SK-N-SH (cell line): ENCODE data around the gene ABR. TPM values are rescaled to one million over a fixed set of nuclear protein-coding genes. Genes with fewer than 3 reads are reported as not detected.

ENCODE experiments used
- CTCF ChIA-PET: fragments of 300-600, 350-600 bp; formaldehyde crosslinking; extraction: SDS; loops from one replicate; lab custom pipeline; 2021; lab: Yijun Ruan, JAX
- POLR2A ChIA-PET: fragments of 350-600 bp; sonication (Branson Sonifier 250); formaldehyde crosslinking; extraction: SDS; loops from one replicate; lab custom pipeline; 2020; ENCODE audit warnings: antibody characterized with exemption, inconsistent platforms; lab: Yijun Ruan, JAX
- DNase-seq: peaks from one replicate; pipeline ENCODE4 v3.0.0; 2012
- H2AFZ ChIP-seq: fragments of 200-600 bp; sonication (generic); 2 replicates; pipeline ENCODE4 v1.8.1; 2016; ENCODE audit warnings: antibody characterized with exemption, mild to moderate bottlenecking, low read depth
- H3F3A ChIP-seq: fragments of 200-600 bp; sonication (generic); replicated peaks from 2 replicates; pipeline ENCODE3; 2016; ENCODE audit warnings: antibody characterized with exemption, mild to moderate bottlenecking; ENCODE audit not compliant: insufficient read depth
- H3K27ac ChIP-seq, 2 experiments: fragments of 200-500 bp in 1 of 2; fragments of 200-600 bp in 1 of 2; sonication (Bioruptor generic) in 1 of 2; sonication (generic), shearing (Covaris generic) in 1 of 2; 2 replicates each; pipeline versions ENCODE4 v1.5.1 to v1.6.1; 2014 to 2016; ENCODE audit warnings: low read depth in 2 of 2, inconsistent platforms in 1 of 2, low read length in 1 of 2, mild to moderate bottlenecking in 1 of 2, mixed read lengths in 1 of 2
- H3K27me3 ChIP-seq: fragments of 200-600 bp; sonication (generic), shearing (Covaris generic); 2 replicates; pipeline ENCODE4 v1.6.1; 2016; ENCODE audit warnings: mixed run types; ENCODE audit not compliant: insufficient read depth
- H3K36me3 ChIP-seq, 2 experiments: fragments of 200-500 bp in 1 of 2; fragments of 200-600 bp in 1 of 2; sonication (Bioruptor generic) in 1 of 2; sonication (generic) in 1 of 2; replicated peaks in 1 of 2; 2 replicates each; pipeline versions ENCODE3 to v1.5.1; 2014 to 2016; ENCODE audit warnings: low read length in 1 of 2, mild to moderate bottlenecking in 1 of 2; ENCODE audit not compliant: insufficient read depth in 2 of 2, control insufficient read depth in 1 of 2
- H3K4me1 ChIP-seq, 2 experiments: fragments of 200-500 bp in 1 of 2; fragments of 200-600 bp in 1 of 2; sonication (Bioruptor generic) in 1 of 2; sonication (generic), shearing (Covaris generic) in 1 of 2; 2 replicates each; pipeline versions ENCODE4 v1.5.1 to v1.6.1; 2014 to 2016; ENCODE audit warnings: low read depth in 1 of 2, low read length in 1 of 2, mixed run types in 1 of 2; ENCODE audit not compliant: insufficient read depth in 2 of 2, control insufficient read depth in 1 of 2
- H3K4me2 ChIP-seq: fragments of 200-600 bp; sonication (generic), shearing (Covaris generic); 2 replicates; pipeline ENCODE4 v1.6.1; 2017; ENCODE audit warnings: mixed run types
- H3K4me3 ChIP-seq, 2 experiments: fragments of 200-500 bp in 1 of 2; fragments of 200-600 bp in 1 of 2; sonication (Bioruptor generic) in 1 of 2; sonication (generic), shearing (Covaris generic) in 1 of 2; 2 replicates each; pipeline versions ENCODE4 v1.5.1 to v1.8.1; 2014 to 2016; ENCODE audit warnings: low read depth in 2 of 2, inconsistent platforms in 1 of 2, low read length in 1 of 2, mild to moderate bottlenecking in 1 of 2, mixed read lengths in 1 of 2, moderate library complexity in 1 of 2
- H3K79me2 ChIP-seq: fragments of 200-600 bp; sonication (generic); 2 replicates; pipeline ENCODE4 v1.8.1; 2017; ENCODE audit warnings: mild to moderate bottlenecking; ENCODE audit not compliant: insufficient read depth
- H3K9ac ChIP-seq: fragments of 200-600 bp; sonication (generic); 2 replicates; pipeline ENCODE4 v1.6.1; 2017; ENCODE audit warnings: mixed run types
- H3K9me2 ChIP-seq: fragments of 200-600 bp; sonication (generic); 2 replicates; pipeline ENCODE4 v1.6.1; 2017; ENCODE audit warnings: mixed run types
- H3K9me3 ChIP-seq: fragments of 200-600 bp; sonication (generic); 2 replicates; pipeline ENCODE4 v1.6.1; 2017; ENCODE audit warnings: mixed run types, mild to moderate bottlenecking, moderate library complexity
- H4K20me1 ChIP-seq: fragments of 200-600 bp; sonication (generic); 2 replicates; pipeline ENCODE4 v1.6.1; 2017; ENCODE audit warnings: mild to moderate bottlenecking, mixed run types; ENCODE audit not compliant: insufficient read depth
- CHD2 ChIP-seq: fragments of 150-350 bp; IDR thresholded peaks from 2 replicates; pipeline ENCODE4 v1.6.1; 2018; ENCODE audit warnings: low read length; ENCODE audit not compliant: partially characterized antibody
- ELF1 ChIP-seq: IDR thresholded peaks from 2 replicates; pipeline ENCODE4 v1.4.0; 2012
- EP300 ChIP-seq, 2 experiments: IDR thresholded peaks; 2 replicates each; pipeline versions ENCODE4 v1.4.0 to v1.6.1; 2012; ENCODE audit warnings: borderline replicate concordance in 1 of 2, low read depth in 1 of 2, low read length in 1 of 2
- FOSL2 ChIP-seq: IDR thresholded peaks from 2 replicates; pipeline ENCODE4 v1.4.0; 2012; ENCODE audit warnings: low read depth, mild to moderate bottlenecking, moderate library complexity, borderline replicate concordance
- FOXJ3 ChIP-seq: sonication (generic); formaldehyde crosslinking; IDR thresholded peaks from 2 replicates; pipeline ENCODE4 v1.5.1; 2020; ENCODE audit warnings: mild to moderate bottlenecking, missing genetic modification reagents
- FOXM1 ChIP-seq: IDR thresholded peaks from 2 replicates; pipeline ENCODE4 v1.4.0; 2012; ENCODE audit warnings: low read depth, mild to moderate bottlenecking
- MEF2A ChIP-seq: IDR thresholded peaks from 2 replicates; pipeline ENCODE4 v1.4.0; 2012; ENCODE audit warnings: low read depth, borderline replicate concordance
- NFIC ChIP-seq: IDR thresholded peaks from 2 replicates; pipeline ENCODE4 v1.4.0; 2012; ENCODE audit warnings: borderline replicate concordance
- NRF1 ChIP-seq: IDR thresholded peaks from 2 replicates; pipeline ENCODE4 v1.6.1; 2012; ENCODE audit warnings: low read depth, mild to moderate bottlenecking, low read length
- RAD21 ChIP-seq: IDR thresholded peaks from 2 replicates; pipeline ENCODE4 v1.6.1; 2012; ENCODE audit warnings: mild to moderate bottlenecking, low read length
- RCOR1 ChIP-seq: fragments of 150-350 bp; IDR thresholded peaks from 2 replicates; pipeline ENCODE4 v1.6.1; 2017; ENCODE audit warnings: antibody characterized with exemption, low read length
- RXRA ChIP-seq: IDR thresholded peaks from 2 replicates; pipeline ENCODE4 v1.4.0; 2012; ENCODE audit warnings: low read depth, mild to moderate bottlenecking, borderline replicate concordance
- TAF1 ChIP-seq: IDR thresholded peaks from 2 replicates; pipeline ENCODE4 v1.6.1; 2012; ENCODE audit warnings: low read depth, mild to moderate bottlenecking, low read length, moderate library complexity, borderline replicate concordance
- YY1 ChIP-seq: IDR thresholded peaks from 2 replicates; pipeline ENCODE4 v1.4.0; 2012; ENCODE audit warnings: low read depth, mild to moderate bottlenecking
- WGBS: methylation state at CpG from one replicate; pipeline ENCODE4 v1.1.6; 2017; ENCODE audit warnings: low lambda C conversion rate; 5-methylcytosine and 5-hydroxymethylcytosine counted together
- polyA plus RNA-seq, 3 experiments: library from polyadenylated mRNA; depleted of rRNA; stranded (reverse); fragments of >200 nt; gene quantifications; 2 replicates each; pipeline ENCODE4 v1.2.3, GENCODE V29; 2012
- TF ChIP-seq, protein P1 (sequence below): IDR thresholded peaks from 2 replicates; pipeline ENCODE4 v1.6.1; 2012; ENCODE audit warnings: mild to moderate bottlenecking, low read depth, low read length, moderate library complexity
- TF ChIP-seq, protein P2 (sequence below): IDR thresholded peaks from 2 replicates; pipeline ENCODE4 v1.4.0; 2012; ENCODE audit warnings: low read depth, borderline replicate concordance
- TF ChIP-seq, protein P3 (sequence below): IDR thresholded peaks from 2 replicates; pipeline ENCODE4 v1.4.0; 2012; ENCODE audit warnings: low read depth, borderline replicate concordance

Gene ABR
- polyA plus RNA-seq, 1 of the 3 experiments (the other 2 are of a cell fraction) = 117 TPM

DNA sequence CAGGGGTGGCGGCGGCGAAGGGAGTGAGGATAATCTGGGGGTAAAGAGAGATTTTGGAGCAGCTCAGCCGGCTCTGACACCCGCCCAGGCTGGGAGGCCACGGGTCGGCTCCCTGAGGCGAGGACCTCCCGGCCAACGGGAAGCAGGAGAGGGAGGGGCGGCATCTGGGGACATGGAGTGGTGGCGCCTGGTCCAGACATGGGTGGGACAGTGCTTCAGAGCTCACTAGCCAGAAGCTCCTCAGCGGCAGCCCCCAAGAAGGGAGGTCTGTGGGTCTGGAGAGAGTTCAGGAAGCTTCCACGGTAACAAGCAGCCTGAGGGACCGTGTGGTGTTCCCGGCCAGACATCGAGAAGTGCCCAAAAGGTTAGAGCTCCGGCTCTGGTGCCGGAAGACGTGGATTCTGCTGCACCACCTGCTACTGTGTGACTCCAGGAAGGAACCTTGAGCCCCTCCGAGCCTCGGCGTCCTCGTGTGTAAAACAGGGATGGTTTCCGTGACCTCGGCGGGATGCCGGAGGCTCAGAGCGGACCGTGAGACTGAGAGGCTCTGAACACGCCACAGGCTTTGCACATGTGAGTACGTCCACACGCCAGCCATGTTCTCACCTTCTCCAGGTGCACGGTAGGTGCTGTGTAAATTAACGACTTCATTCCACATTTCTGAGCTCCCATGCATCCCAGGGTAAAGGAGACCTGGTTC is 126.0 kb downstream of the ABR start (continued):
- TF ChIP-seq RCOR1 = no peak
- TF ChIP-seq NRF1 = no peak
- TF ChIP-seq FOXM1 = no peak
- no peak for TF ChIP-seq YY1
- no peak for TF ChIP-seq ELF1
- no peak for TF ChIP-seq NFIC
- TF ChIP-seq, protein P1, sequence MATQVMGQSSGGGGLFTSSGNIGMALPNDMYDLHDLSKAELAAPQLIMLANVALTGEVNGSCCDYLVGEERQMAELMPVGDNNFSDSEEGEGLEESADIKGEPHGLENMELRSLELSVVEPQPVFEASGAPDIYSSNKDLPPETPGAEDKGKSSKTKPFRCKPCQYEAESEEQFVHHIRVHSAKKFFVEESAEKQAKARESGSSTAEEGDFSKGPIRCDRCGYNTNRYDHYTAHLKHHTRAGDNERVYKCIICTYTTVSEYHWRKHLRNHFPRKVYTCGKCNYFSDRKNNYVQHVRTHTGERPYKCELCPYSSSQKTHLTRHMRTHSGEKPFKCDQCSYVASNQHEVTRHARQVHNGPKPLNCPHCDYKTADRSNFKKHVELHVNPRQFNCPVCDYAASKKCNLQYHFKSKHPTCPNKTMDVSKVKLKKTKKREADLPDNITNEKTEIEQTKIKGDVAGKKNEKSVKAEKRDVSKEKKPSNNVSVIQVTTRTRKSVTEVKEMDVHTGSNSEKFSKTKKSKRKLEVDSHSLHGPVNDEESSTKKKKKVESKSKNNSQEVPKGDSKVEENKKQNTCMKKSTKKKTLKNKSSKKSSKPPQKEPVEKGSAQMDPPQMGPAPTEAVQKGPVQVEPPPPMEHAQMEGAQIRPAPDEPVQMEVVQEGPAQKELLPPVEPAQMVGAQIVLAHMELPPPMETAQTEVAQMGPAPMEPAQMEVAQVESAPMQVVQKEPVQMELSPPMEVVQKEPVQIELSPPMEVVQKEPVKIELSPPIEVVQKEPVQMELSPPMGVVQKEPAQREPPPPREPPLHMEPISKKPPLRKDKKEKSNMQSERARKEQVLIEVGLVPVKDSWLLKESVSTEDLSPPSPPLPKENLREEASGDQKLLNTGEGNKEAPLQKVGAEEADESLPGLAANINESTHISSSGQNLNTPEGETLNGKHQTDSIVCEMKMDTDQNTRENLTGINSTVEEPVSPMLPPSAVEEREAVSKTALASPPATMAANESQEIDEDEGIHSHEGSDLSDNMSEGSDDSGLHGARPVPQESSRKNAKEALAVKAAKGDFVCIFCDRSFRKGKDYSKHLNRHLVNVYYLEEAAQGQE = no peak

DNA sequence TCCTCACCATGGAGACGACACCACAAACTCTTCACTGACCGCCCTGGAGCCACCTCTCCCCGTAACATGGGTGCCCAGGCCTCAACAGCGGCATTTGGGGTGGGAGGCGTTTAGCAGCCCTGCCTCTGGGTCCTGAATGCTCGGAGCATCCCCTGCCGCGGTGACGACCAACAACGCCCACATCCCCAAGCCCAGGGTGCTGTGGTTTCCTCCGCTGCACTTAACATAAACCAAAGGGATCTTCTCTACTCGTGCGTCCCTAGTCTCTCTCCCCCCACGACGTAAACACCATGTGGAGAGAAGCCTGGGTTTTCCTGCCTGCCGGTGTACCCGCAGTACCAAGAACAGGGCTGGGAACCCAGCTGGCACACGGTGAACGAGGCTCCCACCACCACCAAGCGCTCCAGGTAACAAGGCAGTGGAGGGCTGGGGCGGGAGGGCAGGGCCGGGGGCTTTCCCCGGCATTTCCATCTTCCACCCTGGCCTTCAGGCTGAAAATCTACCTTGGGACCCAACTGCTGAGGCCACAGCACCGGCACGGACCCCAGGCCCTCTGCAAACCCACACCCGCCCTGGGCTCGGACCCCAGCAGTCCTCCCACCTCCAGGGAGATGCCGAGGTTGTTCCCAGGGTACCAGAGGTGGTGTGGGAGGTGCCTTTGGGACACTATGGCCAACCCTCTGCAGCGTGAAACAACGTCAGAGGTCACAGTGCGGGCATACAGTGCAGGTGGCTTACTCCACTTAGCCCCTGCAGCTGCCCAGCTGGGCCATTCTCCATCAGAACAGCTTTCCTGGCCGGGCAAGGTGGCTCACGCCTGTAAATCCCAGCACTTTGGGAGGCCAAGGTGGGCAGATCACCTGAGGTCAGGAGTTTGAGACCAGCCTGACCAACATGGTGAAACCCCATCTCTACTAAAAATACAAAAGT is 128.5 kb downstream of the ABR start:
- H3K36me3 ChIP-seq = peaks cover 22 to 31% of the 10 kb centered on the region in 2 experiments
- no peaks in the 10 kb centered on the region for H3K27me3 ChIP-seq
- 96% methylated on average over 24 of the region's 33 CpGs for WGBS
- no peak overlapping the region for H3K4me2 ChIP-seq
- no peak overlapping the region for H3K4me3 ChIP-seq
- TF ChIP-seq EP300 (IDR thresholded peaks at IDR 0.05; ENCODE audit: borderline replicate concordance in 1 of 2, low read depth in 1 of 2, low read length in 1 of 2) = no peak
- TF ChIP-seq, protein P2, sequence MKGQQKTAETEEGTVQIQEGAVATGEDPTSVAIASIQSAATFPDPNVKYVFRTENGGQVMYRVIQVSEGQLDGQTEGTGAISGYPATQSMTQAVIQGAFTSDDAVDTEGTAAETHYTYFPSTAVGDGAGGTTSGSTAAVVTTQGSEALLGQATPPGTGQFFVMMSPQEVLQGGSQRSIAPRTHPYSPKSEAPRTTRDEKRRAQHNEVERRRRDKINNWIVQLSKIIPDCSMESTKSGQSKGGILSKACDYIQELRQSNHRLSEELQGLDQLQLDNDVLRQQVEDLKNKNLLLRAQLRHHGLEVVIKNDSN = no peak
- TF ChIP-seq RCOR1 = no peak
- TF ChIP-seq RXRA = no peak
- TF ChIP-seq, protein P1 = no peak
- TF ChIP-seq TAF1 = no peak
- TF ChIP-seq, protein P3, sequence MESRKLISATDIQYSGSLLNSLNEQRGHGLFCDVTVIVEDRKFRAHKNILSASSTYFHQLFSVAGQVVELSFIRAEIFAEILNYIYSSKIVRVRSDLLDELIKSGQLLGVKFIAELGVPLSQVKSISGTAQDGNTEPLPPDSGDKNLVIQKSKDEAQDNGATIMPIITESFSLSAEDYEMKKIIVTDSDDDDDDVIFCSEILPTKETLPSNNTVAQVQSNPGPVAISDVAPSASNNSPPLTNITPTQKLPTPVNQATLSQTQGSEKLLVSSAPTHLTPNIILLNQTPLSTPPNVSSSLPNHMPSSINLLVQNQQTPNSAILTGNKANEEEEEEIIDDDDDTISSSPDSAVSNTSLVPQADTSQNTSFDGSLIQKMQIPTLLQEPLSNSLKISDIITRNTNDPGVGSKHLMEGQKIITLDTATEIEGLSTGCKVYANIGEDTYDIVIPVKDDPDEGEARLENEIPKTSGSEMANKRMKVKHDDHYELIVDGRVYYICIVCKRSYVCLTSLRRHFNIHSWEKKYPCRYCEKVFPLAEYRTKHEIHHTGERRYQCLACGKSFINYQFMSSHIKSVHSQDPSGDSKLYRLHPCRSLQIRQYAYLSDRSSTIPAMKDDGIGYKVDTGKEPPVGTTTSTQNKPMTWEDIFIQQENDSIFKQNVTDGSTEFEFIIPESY = no peak
- TF ChIP-seq FOXJ3 = no peak
- no peak for TF ChIP-seq RAD21
- TF ChIP-seq CHD2 = no peak
- TF ChIP-seq MEF2A = no peak
- no peak for TF ChIP-seq FOSL2
- H3K79me2 ChIP-seq = no peaks in the 10 kb centered on the region
- H3K9me3 ChIP-seq = no peaks in the 10 kb centered on the region
- no peak overlapping the region for H3K27ac ChIP-seq
- H2AFZ ChIP-seq = no peak overlapping the region
- no peaks in the 10 kb centered on the region for H3F3A ChIP-seq
- no peak overlapping the region for H3K9ac ChIP-seq
- POLR2A ChIA-PET = no interaction called here
- H3K4me1 ChIP-seq = no peaks in the 10 kb centered on the region; a peak in 1 of 4 replicates
- DNase-seq = no peak
- peaks cover 7% of the 10 kb centered on the region; the same call in 1 of the 2 replicates for H4K20me1 ChIP-seq
- CTCF ChIA-PET = interaction anchor here (1.1 kb wide), 1 partner anchor 20 kb away, joined by 3 read pairs; no protein-coding TSS in a partner anchor
- no peaks in the 10 kb centered on the region for H3K9me2 ChIP-seq
